GM18873 (cell line): Measurements from ENCODE around the gene MAT1A.
"Not testable (repeated sequence)": the region's sequence is repeated elsewhere in the genome, so short reads cannot be mapped to it uniquely, and the experiment has no call there.

Experiments
- ATAC-seq: cut with Tn5 transposase; IDR thresholded peaks from one replicate; pipeline ENCODE4 v1.9.1; 2021; ENCODE audit warnings: mild to moderate bottlenecking, moderate library complexity, moderate number of reproducible peaks; ENCODE audit not compliant: unreplicated experiment, low FRiP score

Gene MAT1A

DNA sequence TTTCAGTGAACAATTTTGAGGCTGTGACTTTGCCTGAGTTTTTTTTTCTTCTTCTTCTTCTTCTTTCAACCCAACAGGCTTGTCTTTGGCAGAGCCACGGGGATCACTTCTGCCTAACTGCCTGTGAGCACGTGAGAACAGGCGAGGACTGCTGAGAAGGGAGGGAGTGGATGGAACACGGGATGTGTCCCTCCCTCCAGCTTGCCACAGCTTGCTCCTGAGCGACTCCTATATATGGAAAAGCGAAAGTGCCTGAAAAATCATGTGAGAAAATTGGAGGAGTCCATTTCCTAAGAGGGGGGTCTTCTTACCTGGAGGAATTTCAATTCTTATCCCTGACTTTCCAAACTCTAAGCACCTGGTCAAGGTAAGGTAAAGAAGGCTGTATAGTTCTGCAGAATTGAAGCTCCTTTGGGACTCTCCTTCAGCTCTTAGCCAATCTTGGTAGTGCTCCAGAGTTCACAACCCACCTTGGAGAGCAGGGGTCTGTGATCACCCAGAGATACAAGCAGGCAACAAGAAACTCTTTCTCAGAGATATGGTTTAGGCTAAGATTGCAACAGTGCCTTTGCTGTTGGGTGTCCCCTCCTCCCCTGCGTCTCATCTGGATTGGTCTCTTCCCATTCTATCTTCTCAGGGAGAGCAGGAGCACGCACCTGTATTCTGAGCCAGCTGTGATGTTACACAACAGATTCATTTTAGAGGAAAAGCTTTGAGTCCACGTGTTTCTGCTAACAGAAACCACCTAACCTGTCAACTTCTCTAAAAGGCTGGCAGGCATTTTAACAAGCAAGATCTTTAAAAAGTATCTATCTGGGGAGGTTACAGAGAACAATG, at the start of gene MAT1A:
MAT1A (minus strand) TSS at position 208 of the 837 bp plus-strand sequence. CDS start 235 bp downstream, outside the sequence.
- no peak for ATAC-seq

GRCh38 chr10:80333983-80334382, 44.5 kb upstream of the MAT1A start:
- no peak for ATAC-seq

GRCh38 chr10:80324891-80325364, 35.5 kb upstream of the MAT1A start:
- ATAC-seq, result no peak

DNA sequence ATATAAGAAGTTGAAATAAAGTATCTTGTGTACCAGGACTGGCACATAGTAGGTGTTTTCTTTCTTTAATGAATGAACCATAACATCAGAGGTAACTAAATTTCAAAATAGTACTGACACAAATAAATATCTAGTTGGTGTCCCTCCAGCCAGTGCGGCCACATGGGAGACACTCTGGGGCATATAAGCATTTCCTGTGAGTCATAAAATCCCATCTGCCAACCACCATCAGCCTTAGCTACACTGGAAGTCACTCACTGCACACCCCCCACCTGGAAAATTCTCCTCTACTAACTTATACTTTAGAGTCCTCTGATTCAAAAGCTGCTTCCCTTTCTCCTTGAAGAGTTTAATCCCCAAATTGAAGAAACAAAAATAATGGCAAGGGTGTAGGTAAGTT, 34.6 kb upstream of the MAT1A start:
- ATAC-seq, result no peak

GRCh38 chr10:80323311-80323710, 33.9 kb upstream of the MAT1A start:
- no peak for ATAC-seq

DNA sequence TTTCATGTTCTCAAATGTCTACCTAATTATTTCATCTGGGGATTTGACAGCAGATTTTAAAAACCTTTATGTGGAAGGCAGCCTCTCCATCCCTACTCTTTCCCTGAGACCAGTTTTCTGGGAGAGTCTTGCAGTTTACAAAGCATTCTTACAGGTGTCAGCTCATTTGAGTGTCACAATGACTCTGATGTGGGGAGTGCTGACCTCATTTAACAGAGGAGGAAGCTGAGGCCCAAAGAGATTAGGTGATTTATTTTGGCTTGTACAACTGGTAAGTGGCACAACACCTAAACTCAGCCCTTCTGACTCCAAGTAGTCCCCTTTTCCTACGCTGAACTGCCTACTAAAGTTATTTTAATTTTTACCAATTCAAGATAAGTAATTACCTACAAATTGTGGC, 33.3 kb upstream of the MAT1A start:
- no peak for ATAC-seq

DNA sequence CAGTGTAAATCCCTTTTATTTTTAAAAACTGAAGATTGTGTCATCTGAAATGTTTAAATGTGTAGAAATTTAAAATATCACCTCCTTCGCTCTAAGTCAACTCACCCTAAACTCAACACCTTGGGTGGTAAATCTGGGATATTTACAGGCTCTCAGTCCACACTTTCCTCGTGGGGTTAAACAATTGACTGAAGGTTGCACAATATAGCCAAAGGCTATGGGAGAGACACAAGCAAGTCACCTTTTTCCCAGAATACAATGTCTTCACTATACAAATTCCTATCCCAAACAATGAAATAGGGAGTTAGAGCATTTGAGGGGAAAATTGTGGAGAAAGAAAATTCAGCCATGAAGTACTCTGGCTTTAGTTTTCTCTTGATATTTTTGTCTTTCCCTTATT, 32.7 kb upstream of the MAT1A start:
- no peak for ATAC-seq

GRCh38 chr10:80321183-80321582, 31.7 kb upstream of the MAT1A start:
- ATAC-seq, result no peak

- no peak for ATAC-seq
These were observed 30.9 kb upstream of the MAT1A start for GRCh38 chr10:80320377-80320776.

DNA sequence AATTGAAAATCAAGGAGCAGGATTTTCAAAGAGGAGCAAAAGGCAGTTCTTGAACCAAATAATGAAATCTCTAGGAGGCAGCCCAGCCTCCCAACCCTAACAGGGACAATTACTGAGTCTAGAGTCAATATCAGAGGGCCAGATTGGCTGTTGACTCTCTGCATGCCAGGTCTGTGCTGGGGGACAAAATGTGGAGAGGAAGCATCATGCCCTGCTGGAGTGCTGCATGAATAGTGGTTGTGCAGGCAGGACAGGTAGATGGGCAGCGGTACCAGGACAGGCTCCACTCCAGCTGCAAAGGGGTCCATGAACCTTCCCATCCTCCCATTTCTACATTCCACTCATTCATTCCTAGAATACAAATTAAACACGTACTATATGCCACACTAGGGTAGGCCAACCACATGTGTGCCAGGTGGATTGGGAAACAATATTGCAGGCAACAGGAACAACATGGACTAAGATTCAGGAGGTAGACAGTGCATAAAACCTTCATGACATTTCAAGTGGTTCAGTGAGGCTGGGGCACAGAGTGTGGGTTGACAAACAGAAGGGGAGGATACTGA, 30.4 kb upstream of the MAT1A start:
- ATAC-seq, result no peak

DNA sequence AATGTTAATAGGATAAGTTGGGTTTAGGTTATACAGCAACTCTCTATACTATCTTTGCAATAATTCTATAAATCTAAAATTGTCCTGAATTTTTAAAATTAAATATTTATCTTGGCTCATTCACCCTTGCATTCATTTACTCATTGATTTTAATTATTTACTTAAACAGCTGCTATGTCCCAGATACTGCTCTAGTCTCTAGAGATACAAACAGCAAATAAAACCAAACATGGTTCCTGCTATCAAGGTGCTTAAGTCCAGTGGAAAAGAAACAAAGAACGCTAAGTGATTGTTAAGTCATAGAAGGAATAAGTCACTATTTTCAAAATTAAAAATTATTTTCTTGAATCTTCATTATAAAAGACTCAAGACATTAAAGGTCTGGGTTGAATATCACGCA, 29.9 kb upstream of the MAT1A start:
- ATAC-seq, result no peak

DNA sequence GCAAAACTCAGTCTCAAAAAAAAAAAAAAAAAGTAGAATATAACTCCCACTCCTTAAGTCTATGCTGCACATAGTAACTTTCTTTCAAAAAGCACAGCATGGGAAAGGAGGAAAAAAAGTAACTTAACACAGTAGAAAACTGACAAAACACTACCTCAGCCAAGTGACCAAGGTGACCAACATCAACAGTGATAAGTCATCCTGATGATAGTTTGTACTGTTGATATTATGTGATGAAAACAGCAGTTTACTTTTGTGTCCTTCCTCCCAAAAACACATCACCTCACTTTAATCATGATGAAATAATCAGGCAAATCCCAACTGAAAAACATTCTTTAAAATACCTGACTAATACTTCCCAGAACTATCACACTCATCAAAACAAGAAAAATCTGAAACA, 29.3 kb upstream of the MAT1A start:
- no peak for ATAC-seq

DNA sequence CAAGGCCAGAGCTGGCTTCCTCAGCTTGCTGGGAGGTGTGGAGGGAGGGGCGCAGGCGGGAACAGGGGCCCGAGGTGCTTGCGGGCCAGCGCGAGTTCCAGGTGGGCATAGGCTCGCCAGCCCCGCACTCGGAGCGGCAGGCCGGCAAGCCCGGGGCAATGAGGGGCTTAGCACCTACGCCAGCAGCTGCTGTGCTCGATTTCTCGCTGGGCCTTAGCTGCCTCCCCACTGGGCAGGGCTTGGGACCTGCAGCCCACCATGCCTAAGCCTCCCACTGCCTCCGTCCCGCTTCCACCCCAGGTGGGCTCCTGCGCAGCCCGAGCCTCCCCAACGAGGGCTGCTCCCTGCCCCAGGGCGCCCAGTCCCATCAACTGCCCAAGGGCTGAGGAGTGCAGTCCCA, 25.9 kb upstream of the MAT1A start:
- no peak for ATAC-seq

- ATAC-seq, result no peak
These were observed 24.1 kb upstream of the MAT1A start for GRCh38 chr10:80313523-80313922.

DNA sequence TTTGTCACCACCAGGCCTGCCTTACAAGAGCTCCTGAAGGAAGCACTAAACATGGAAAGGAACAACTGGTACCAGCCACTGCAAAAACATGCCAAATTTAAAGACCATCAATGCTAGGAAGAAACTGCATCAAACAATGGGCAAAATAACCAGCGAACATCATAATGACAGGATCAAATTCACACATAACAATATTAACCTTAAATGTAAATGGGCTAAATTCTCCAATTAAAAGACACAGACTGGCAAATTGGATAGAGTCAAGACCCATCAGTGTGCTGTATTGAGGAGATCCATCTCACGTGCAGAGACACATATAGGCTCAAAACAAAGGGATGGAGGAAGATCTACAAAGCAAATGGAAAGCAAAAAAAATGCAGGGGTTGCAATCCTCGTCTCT, 16.5 kb upstream of the MAT1A start:
- not testable (repeated sequence) for ATAC-seq

- ATAC-seq, result no peak
These were observed 7.5 kb upstream of the MAT1A start for GRCh38 chr10:80296942-80297341.

DNA sequence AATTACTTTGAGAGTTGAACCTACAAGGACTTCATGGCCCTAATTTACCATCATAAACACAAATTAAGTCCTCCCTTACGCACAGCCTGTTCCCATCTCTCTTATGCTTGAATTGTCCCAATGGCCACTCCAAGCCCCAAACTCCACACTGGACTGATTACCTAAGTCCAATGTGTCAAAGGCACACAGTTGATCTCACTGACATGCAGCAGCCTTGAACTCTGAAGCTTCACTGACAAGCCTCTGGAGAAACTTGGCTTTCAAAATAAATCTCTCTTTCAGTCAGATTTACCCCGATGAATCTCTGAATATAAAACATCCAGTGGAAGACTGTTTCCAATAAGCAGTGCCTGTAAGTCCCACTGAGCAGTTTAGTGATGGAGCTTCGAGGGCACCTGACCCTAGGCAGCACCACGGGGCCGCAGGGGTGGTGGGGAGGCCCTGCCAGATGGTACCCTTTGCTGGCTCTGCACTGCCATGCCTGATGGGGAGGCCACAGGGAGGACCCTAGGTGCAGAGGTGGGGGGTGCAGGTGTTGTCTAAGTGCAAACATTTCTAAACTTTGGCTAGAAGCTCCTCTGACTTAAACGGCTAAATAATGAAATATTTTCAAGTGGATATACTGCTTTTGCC, 3.3 kb upstream of the MAT1A start:
- ATAC-seq, result no peak

DNA sequence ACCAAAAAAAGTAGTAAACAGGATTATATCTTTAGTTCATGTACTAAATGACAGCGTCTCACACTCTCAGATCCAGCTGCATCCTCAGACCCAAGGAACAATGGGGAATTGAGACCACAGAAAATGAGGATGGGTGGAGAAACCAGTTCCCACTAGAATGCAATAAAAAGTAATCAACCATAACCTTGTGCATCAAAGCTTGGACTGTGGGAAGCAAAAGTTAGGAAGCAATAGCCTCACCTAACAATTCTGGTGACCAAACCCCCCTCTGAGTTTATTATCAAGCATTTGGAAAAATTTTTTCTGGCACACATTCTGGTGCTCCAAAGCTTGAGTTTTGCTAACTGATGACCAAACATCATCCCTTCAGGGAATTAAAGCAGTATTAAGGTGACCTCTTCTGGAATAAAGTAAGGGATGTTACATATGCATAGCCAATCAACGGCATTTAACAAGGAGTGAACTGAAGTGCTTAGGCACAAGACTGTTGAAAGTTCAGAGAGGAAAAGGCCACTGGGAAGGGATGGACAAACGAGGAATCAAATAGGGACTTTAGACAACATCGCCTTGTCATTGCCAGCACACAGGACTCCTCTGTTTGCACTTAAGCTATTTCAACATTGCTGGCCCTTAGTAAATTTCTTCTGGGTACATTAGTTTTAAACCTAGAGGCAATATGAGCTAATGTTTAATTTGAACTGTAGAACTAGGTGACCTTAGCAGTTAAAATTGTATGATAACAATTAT, 1.2 kb upstream of the MAT1A start:
- ATAC-seq, result no peak

DNA sequence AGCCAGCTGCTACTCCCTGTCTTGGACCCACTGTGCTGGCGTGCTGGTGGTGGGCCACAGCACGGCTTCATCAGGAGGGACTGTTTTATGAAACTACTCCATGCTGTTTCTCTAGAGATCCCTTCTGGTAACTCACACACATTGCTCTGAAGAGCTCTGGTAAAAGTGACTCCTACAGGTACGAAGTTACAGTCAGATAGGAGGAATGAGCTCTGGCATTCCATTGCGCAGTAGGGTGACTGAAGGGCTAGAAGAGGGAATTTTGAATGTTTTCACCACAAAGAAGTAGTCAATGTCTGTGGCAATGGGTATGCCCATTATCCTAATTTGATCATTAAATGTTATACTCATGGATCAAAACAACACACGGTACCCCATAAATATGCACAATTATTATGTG, 609 bp downstream of the MAT1A start:
- no peak for ATAC-seq

GRCh38 chr10:80284522-80284921, 4.9 kb downstream of the MAT1A start:
- ATAC-seq, result no peak
